Measurements from ENCODE around the gene TCF7L1. TPM values are rescaled to one million over a fixed set of nuclear protein-coding genes. Genes with fewer than 3 reads are reported as not detected.

Gene TCF7L1
- polyA plus RNA-seq, 1 donor from 2014 or later = not detected

GRCh38 chr2:85167479-85167878, 34.3 kb downstream of the TCF7L1 start:
- H3K4me3 ChIP-seq (ENCODE audit: low read length) = no peak overlapping the region
- H3K9me3 ChIP-seq (ENCODE audit: low read length) = no peaks in the 10 kb centered on the region
- H3K9me2 ChIP-seq (ENCODE audit: insufficient read depth, low read length) = no peaks in the 10 kb centered on the region
- H4K20me1 ChIP-seq (ENCODE audit: insufficient read depth) = no peaks in the 10 kb centered on the region
- no peak for TF ChIP-seq EP300 (conservative IDR thresholded peaks at IDR 0.05; ENCODE audit: poor library complexity, severe bottlenecking)
- no peak for TF ChIP-seq EZH2 (IDR thresholded peaks at IDR 0.05; ENCODE audit: borderline replicate concordance, insufficient read depth, low read length, poor library complexity, severe bottlenecking)
- no peak for TF ChIP-seq POLR2AphosphoS5 (IDR thresholded peaks at IDR 0.05)
- TF ChIP-seq REST (IDR thresholded peaks at IDR 0.05; ENCODE audit: borderline replicate concordance) = no peak
- TF ChIP-seq SMC3 (conservative IDR thresholded peaks at IDR 0.05; ENCODE audit: poor library complexity) = no peak
- TF ChIP-seq RAD21 (conservative IDR thresholded peaks at IDR 0.05) = no peak
- no peak overlapping the region for H3K27ac ChIP-seq (ENCODE audit: low read length)
- no peak overlapping the region for H3K9ac ChIP-seq (ENCODE audit: low read length)
- no peak overlapping the region for H2AFZ ChIP-seq (ENCODE audit: low read depth, low read length)
- H3K27me3 ChIP-seq (ENCODE audit: insufficient read depth, low read depth, low read length) = no peaks in the 10 kb centered on the region
- no peaks in the 10 kb centered on the region for H3K36me3 ChIP-seq (ENCODE audit: insufficient read depth, low read length)
- no peaks in the 10 kb centered on the region for H3F3A ChIP-seq (ENCODE audit: insufficient read depth, low read length, poor library complexity, severe bottlenecking)
- H3K79me2 ChIP-seq (replicated peaks; ENCODE audit: insufficient read depth, low read length) = no peaks in the 10 kb centered on the region
- no peak overlapping the region for H3K4me2 ChIP-seq (ENCODE audit: low read length)

GRCh38 chr2:85168942-85169341, 35.8 kb downstream of the TCF7L1 start:
- no peaks in the 10 kb centered on the region for H4K20me1 ChIP-seq (ENCODE audit: insufficient read depth)
- TF ChIP-seq MXI1 (conservative IDR thresholded peaks at IDR 0.05; ENCODE audit: poor library complexity, severe bottlenecking) (no peak), POLR2AphosphoS5 (IDR thresholded peaks at IDR 0.05) (no peak), RAD21 (conservative IDR thresholded peaks at IDR 0.05) (no peak), SMC3 (conservative IDR thresholded peaks at IDR 0.05; ENCODE audit: poor library complexity) (no peak), REST (IDR thresholded peaks at IDR 0.05; ENCODE audit: borderline replicate concordance) (no peak), EP300 (conservative IDR thresholded peaks at IDR 0.05; ENCODE audit: poor library complexity, severe bottlenecking) (no peak), TAF1 (IDR thresholded peaks at IDR 0.05; ENCODE audit: low read depth) (no peak), EZH2 (IDR thresholded peaks at IDR 0.05; ENCODE audit: borderline replicate concordance, insufficient read depth, low read length, poor library complexity, severe bottlenecking) (no peak), CTCF (IDR thresholded peaks at IDR 0.05; ENCODE audit: poor library complexity, severe bottlenecking) (no peak)
- no peaks in the 10 kb centered on the region for H3K9me3 ChIP-seq (ENCODE audit: low read length)
- H3K9ac ChIP-seq (ENCODE audit: low read length) = no peak overlapping the region
- H3K36me3 ChIP-seq (ENCODE audit: insufficient read depth, low read length) = no peaks in the 10 kb centered on the region
- no peak overlapping the region for H3K4me2 ChIP-seq (ENCODE audit: low read length)
- no peaks in the 10 kb centered on the region for H3K79me2 ChIP-seq (replicated peaks; ENCODE audit: insufficient read depth, low read length)
- no peak overlapping the region for H3K4me3 ChIP-seq (ENCODE audit: low read length)
- H3K27me3 ChIP-seq (ENCODE audit: insufficient read depth, low read depth, low read length) = no peaks in the 10 kb centered on the region
- no peak overlapping the region for H2AFZ ChIP-seq (ENCODE audit: low read depth, low read length)
- H3K27ac ChIP-seq (ENCODE audit: low read length) = no peak overlapping the region
- no peaks in the 10 kb centered on the region for H3F3A ChIP-seq (ENCODE audit: insufficient read depth, low read length, poor library complexity, severe bottlenecking)
- H3K9me2 ChIP-seq (ENCODE audit: insufficient read depth, low read length) = no peaks in the 10 kb centered on the region
